ENCODE data around the gene KLC1.

The KLC1 gene

GRCh38 chr14:103716091-103716801 is 87.2 kb downstream of the KLC1 start:
- in situ Hi-C loops (cut with HindIII; ENCODE audit: low sequenced_read_pairs) = no loop called here
- H3K4me3 ChIP-seq (ENCODE audit: low read depth, low read length) = peak overlapping the region; percentile 58
- DNase-seq (ENCODE audit: low read depth, low spot score) = no peak
- no peak for TF ChIP-seq CTCF (IDR thresholded peaks at IDR 0.05; ENCODE audit: low read depth, low read length)

- TF ChIP-seq CTCF (IDR thresholded peaks at IDR 0.05; ENCODE audit: low read depth, low read length) = no peak
- H3K4me3 ChIP-seq (ENCODE audit: low read depth, low read length) = peak overlapping the region; percentile 58
- DNase-seq (ENCODE audit: low read depth, low spot score) = no peak
- in situ Hi-C loops (cut with HindIII; ENCODE audit: low sequenced_read_pairs) = no loop called here
Observed at GRCh38 chr14:103716899-103717411, 87.9 kb downstream of the KLC1 start.

- TF ChIP-seq CTCF (IDR thresholded peaks at IDR 0.05; ENCODE audit: low read depth, low read length) = no peak
- in situ Hi-C loops (cut with HindIII; ENCODE audit: low sequenced_read_pairs) = no loop called here
- no peak overlapping the region for H3K4me3 ChIP-seq (ENCODE audit: low read depth, low read length)
- peak; percentile 65 for DNase-seq (ENCODE audit: low read depth, low spot score)
Observed at GRCh38 chr14:103718572-103718971, 89.6 kb downstream of the KLC1 start.

- TF ChIP-seq CTCF (IDR thresholded peaks at IDR 0.05; ENCODE audit: low read depth, low read length) = no peak
- no peak for DNase-seq (ENCODE audit: low read depth, low spot score)
- no peak overlapping the region for H3K4me3 ChIP-seq (ENCODE audit: low read depth, low read length)
- in situ Hi-C loops (cut with HindIII; ENCODE audit: low sequenced_read_pairs) = no loop called here
Observed at GRCh38 chr14:103719751-103720150, 90.7 kb downstream of the KLC1 start.

- peak; percentile 2 for TF ChIP-seq CTCF (IDR thresholded peaks at IDR 0.05; ENCODE audit: low read depth, low read length)
- in situ Hi-C loops (cut with HindIII; ENCODE audit: low sequenced_read_pairs) = no loop called here
- H3K4me3 ChIP-seq (ENCODE audit: low read depth, low read length) = no peak overlapping the region
- peak; percentile 91 for DNase-seq (ENCODE audit: low read depth, low spot score)
Observed at GRCh38 chr14:103721334-103722120, 92.5 kb downstream of the KLC1 start.

- H3K4me3 ChIP-seq (ENCODE audit: low read depth, low read length) = no peak overlapping the region
- DNase-seq (ENCODE audit: low read depth, low spot score) = no peak
- TF ChIP-seq CTCF (IDR thresholded peaks at IDR 0.05; ENCODE audit: low read depth, low read length) = no peak
- in situ Hi-C loops (cut with HindIII; ENCODE audit: low sequenced_read_pairs) = no loop called here
Observed at GRCh38 chr14:103723748-103724081, 94.7 kb downstream of the KLC1 start.

All from astrocyte of the spinal cord (primary cell).